Endodermal cell (in vitro differentiated cells): ENCODE data around the gene MEIS3. TPM values are rescaled to one million over a fixed set of nuclear protein-coding genes. Genes with fewer than 3 reads are reported as not detected.

Experiments
- DNase-seq: peaks from one replicate; pipeline ENCODE4 v3.0.0-alpha.2; 2017
- H3K27ac ChIP-seq: 2 replicates; pipeline ENCODE4 v1.5.1; 2013; ENCODE audit warnings: mild to moderate bottlenecking, low read depth, low read length, moderate library complexity
- H3K27me3 ChIP-seq: 2 replicates; pipeline ENCODE4 v1.6.1; 2013; ENCODE audit warnings: mild to moderate bottlenecking, low read length, moderate library complexity; ENCODE audit not compliant: insufficient read depth, control insufficient read depth, poor library complexity, severe bottlenecking
- H3K36me3 ChIP-seq: 2 replicates; pipeline ENCODE4 v1.7.0; 2013; ENCODE audit warnings: mild to moderate bottlenecking, low read length, moderate library complexity; ENCODE audit not compliant: control insufficient read depth, insufficient read depth
- H3K4me1 ChIP-seq: one replicate; pipeline ENCODE4 v1.7.0; 2013; ENCODE audit warnings: low read length; ENCODE audit not compliant: control insufficient read depth, insufficient read depth
- H3K4me3 ChIP-seq: 2 replicates; pipeline ENCODE4 v1.5.1; 2013; ENCODE audit warnings: mild to moderate bottlenecking, low read length, moderate library complexity
- H3K9ac ChIP-seq: 2 replicates; pipeline ENCODE4 v1.6.1; 2013; ENCODE audit warnings: mild to moderate bottlenecking, low read length, moderate library complexity; ENCODE audit not compliant: poor library complexity, severe bottlenecking; ENCODE audit errors: extremely low read depth
- H3K9me3 ChIP-seq: 2 replicates; pipeline ENCODE4 v1.6.1; 2013; ENCODE audit warnings: mild to moderate bottlenecking, low read length, moderate library complexity; ENCODE audit not compliant: control insufficient read depth
- H3K27ac Mint-ChIP-seq: 2 replicates; pipeline ENCODE4 v1.8.0; 2020; ENCODE audit warnings: mixed read lengths
- H3K27me3 Mint-ChIP-seq: 2 replicates; pipeline ENCODE4 v1.8.0; 2021; ENCODE audit warnings: mild to moderate bottlenecking, mixed read lengths; ENCODE audit not compliant: insufficient read depth
- H3K36me3 Mint-ChIP-seq: 2 replicates; pipeline ENCODE4 v1.8.0; 2020; ENCODE audit warnings: low read depth, mixed read lengths
- H3K4me1 Mint-ChIP-seq: 2 replicates; pipeline ENCODE4 v1.8.0; 2020; ENCODE audit warnings: mixed read lengths
- H3K4me3 Mint-ChIP-seq: 2 replicates; pipeline ENCODE4 v1.8.0; 2020; ENCODE audit warnings: mild to moderate bottlenecking, moderate library complexity, mixed read lengths
- H3K9me3 Mint-ChIP-seq: 2 replicates; pipeline ENCODE4 v1.8.0; 2020; ENCODE audit warnings: mild to moderate bottlenecking, mixed read lengths
- WGBS, 2 experiments: methylation state at CpG; one replicate each; pipeline versions ENCODE4 v1.1.5 to v1.1.7; 2013; ENCODE audit warnings: missing lambda C conversion rate in 2 of 2, mixed read lengths in 1 of 2; ENCODE audit not compliant: insufficient coverage in 1 of 2, insufficient read length in 1 of 2; 5-methylcytosine and 5-hydroxymethylcytosine counted together
- total RNA-seq, 2 donors: library from RNA; stranded (reverse); fragmentation: NEBNext Ultra II Directional in 1 of 2; extraction: Animal tissue kit (Norgen Biotek cat#: 25700) in 1 of 2; gene quantifications; 2 replicates in 1 of 2; 3 replicates in 1 of 2; pipeline ENCODE4 v1.2.1, GENCODE V29; 2021
- TF ChIP-seq, protein P1 (sequence below): fragments of 200-600 bp; sonication (generic); conservative IDR thresholded peaks from 2 replicates; pipeline ENCODE4 v1.5.0; 2021; ENCODE audit warnings: antibody characterized with exemption, mild to moderate bottlenecking

Gene MEIS3
- total RNA-seq, 2 donors from 2014 or later: 47.7 to 132 TPM

DNA sequence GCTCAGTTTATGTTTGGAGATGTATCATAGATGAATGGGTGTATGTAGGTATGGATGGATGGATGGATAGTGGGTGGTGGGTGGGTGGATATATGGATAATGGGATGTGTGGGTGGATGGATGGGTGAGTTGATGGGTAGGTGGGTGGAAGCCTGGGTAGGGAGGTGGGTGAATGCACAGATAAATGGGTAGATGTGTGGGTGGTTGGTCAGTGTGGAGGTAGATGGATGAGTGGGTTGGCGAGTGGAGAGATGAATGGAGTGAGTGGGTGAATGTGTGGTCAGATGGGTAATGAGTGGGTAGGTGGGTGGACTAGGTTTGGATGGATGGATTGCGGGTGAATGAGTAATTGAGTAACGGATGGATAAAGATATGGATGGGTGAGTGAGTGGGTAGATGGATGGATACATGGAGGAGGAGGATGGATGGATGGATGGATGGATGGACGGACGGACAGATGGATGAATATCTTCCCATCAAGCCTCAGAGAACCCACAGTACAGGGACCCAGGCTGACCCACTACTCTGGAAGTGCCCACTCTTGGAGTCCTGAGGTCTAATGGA, 13.4 kb downstream of the MEIS3 start:
- Mint-ChIP-seq H3K9me3 (no peaks in the 10 kb centered on the region), H3K4me1 (peaks cover 2% of the 10 kb centered on the region), H3K27ac (no peak overlapping the region), H3K4me3 (no peak overlapping the region), H3K27me3 (no peaks in the 10 kb centered on the region), H3K36me3 (peaks cover 37% of the 10 kb centered on the region)
- H3K4me3 ChIP-seq: no peak overlapping the region
- TF ChIP-seq, protein P1, sequence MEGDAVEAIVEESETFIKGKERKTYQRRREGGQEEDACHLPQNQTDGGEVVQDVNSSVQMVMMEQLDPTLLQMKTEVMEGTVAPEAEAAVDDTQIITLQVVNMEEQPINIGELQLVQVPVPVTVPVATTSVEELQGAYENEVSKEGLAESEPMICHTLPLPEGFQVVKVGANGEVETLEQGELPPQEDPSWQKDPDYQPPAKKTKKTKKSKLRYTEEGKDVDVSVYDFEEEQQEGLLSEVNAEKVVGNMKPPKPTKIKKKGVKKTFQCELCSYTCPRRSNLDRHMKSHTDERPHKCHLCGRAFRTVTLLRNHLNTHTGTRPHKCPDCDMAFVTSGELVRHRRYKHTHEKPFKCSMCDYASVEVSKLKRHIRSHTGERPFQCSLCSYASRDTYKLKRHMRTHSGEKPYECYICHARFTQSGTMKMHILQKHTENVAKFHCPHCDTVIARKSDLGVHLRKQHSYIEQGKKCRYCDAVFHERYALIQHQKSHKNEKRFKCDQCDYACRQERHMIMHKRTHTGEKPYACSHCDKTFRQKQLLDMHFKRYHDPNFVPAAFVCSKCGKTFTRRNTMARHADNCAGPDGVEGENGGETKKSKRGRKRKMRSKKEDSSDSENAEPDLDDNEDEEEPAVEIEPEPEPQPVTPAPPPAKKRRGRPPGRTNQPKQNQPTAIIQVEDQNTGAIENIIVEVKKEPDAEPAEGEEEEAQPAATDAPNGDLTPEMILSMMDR: no peak
- H3K9me3 ChIP-seq: no peaks in the 10 kb centered on the region
- peaks cover 32% of the 10 kb centered on the region for H3K36me3 ChIP-seq
- WGBS, 2 experiments: 93% methylated on average over 3 to 4 of the region's 5 CpGs
- no peak for DNase-seq
- no peak overlapping the region for H3K9ac ChIP-seq
- no peaks in the 10 kb centered on the region for H3K4me1 ChIP-seq
- H3K27me3 ChIP-seq: no peaks in the 10 kb centered on the region
- no peak overlapping the region for H3K27ac ChIP-seq

DNA sequence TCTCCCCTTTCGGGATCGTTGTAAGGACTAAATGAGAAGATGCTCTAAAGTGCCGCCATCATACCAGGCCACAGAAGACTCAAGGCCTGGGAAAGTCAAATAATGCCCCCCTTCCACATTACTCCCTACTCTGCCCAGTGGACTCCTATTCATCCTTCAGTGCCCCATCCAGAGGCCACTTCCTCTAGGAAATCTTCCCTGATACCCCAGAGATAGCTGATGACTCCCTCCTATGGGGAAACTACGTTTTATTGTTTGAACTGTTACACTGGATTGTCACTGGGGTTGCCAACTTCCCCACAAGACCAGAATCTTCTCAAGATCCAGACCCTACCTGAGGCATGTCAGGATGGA, 14.2 kb downstream of the MEIS3 start:
- DNase-seq: no peak
- no peaks in the 10 kb centered on the region for H3K9me3 Mint-ChIP-seq

DNA sequence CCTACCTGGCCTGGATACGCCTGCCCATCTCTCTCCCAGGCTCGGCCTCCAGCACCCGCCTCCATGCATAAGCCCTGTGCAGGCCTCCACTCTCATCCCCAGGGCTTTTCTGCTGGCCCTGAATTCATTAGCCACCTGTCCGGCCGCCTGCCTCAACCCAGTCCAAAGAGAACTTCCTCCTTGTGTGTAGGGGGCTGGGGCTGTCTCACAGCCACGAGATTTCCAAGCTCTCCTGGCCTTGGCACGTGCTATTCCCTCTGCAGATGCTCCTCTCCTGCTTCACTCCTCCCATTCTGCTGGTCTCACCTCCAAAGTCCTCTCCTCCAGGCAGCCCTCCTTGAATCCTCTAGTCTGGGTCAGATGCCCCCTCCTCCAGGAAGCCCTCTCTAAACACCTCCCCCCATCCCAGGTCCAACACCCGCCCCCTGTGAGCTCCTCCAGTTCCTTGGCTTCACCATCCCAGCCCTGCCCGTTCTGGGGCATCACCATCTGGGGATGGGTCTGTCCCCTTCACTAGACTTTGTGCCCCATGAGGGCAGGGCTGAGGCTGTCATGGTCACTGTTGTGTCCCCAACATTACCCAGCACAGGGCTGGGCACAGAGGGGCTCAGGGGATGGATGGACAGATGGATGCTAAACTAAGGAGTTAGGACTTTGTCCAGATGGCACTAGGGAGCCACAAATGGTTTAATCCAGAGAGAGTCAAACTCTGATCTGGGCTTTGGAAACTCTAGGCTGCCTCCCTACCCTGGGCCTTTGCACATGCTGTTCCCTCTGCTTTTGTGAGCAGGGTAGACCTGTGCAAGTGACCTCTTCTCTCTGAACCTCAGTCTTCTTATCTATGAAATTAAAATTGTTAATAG, 14.8 kb downstream of the MEIS3 start:
- Histone ChIP-seq H3K27me3 (no peaks in the 10 kb centered on the region), H3K36me3 (peaks cover 32% of the 10 kb centered on the region), H3K4me3 (no peak overlapping the region), H3K9ac (no peak overlapping the region), H3K4me1 (no peaks in the 10 kb centered on the region), H3K27ac (no peak overlapping the region), H3K9me3 (no peaks in the 10 kb centered on the region)
- H3K4me3 Mint-ChIP-seq: no peak overlapping the region
- H3K9me3 Mint-ChIP-seq: no peaks in the 10 kb centered on the region
- 89 to 90% methylated on average over 5 to 9 of the region's 9 CpGs for WGBS, 2 experiments
- peaks cover 2% of the 10 kb centered on the region for H3K4me1 Mint-ChIP-seq
- peaks cover 37% of the 10 kb centered on the region for H3K36me3 Mint-ChIP-seq
- no peak overlapping the region for H3K27ac Mint-ChIP-seq
- DNase-seq: no peak
- TF ChIP-seq, protein P1: no peak
- H3K27me3 Mint-ChIP-seq: no peaks in the 10 kb centered on the region

More for the DNA sequence above, 14.2 kb downstream of the MEIS3 start:
- Mint-ChIP-seq H3K4me3 (no peak overlapping the region), H3K4me1 (peaks cover 2% of the 10 kb centered on the region), H3K27me3 (no peaks in the 10 kb centered on the region), H3K36me3 (peaks cover 37% of the 10 kb centered on the region), H3K27ac (no peak overlapping the region)
- Histone ChIP-seq H3K27ac (no peak overlapping the region), H3K27me3 (no peaks in the 10 kb centered on the region), H3K4me1 (no peaks in the 10 kb centered on the region), H3K4me3 (no peak overlapping the region), H3K36me3 (peaks cover 32% of the 10 kb centered on the region), H3K9me3 (no peaks in the 10 kb centered on the region), H3K9ac (no peak overlapping the region)
- TF ChIP-seq, protein P1: no peak
- WGBS, 2 experiments: 99 to 100% methylated on average over 2 to 4 of the region's 4 CpGs
